IgD-negative memory B cell (primary cell): ENCODE measurements around the gene ERC2. TPM values are rescaled to one million over a fixed set of nuclear protein-coding genes. Genes with fewer than 3 reads are reported as not detected.
"Not testable (repeated sequence)": the region's sequence is repeated elsewhere in the genome, so short reads cannot be mapped to it uniquely, and the experiment has no call there.

Experiments used
- H3K27ac Mint-ChIP-seq, 3 donors: one replicate each; pipeline ENCODE4 v1.8.0; 2020 to 2022; ENCODE audit warnings: mild to moderate bottlenecking in 3 of 3, mixed read lengths in 3 of 3, moderate library complexity in 1 of 3
- H3K27me3 Mint-ChIP-seq: one replicate; pipeline ENCODE4 v1.8.0; 2021; ENCODE audit warnings: mixed read lengths
- H3K36me3 Mint-ChIP-seq: one replicate; pipeline ENCODE4 v1.8.0; 2020; ENCODE audit warnings: mild to moderate bottlenecking, mixed read lengths
- H3K4me1 Mint-ChIP-seq, 3 donors: one replicate each; pipeline ENCODE4 v1.8.0; 2020 to 2022; ENCODE audit warnings: mixed read lengths in 3 of 3, mild to moderate bottlenecking in 1 of 3
- H3K4me3 Mint-ChIP-seq, 4 donors: one replicate each; pipeline ENCODE4 v1.8.0; 2020 to 2022; ENCODE audit warnings: mild to moderate bottlenecking in 4 of 4, mixed read lengths in 4 of 4, moderate library complexity in 3 of 4
- H3K9me3 Mint-ChIP-seq, 3 donors: one replicate each; pipeline ENCODE4 v1.8.0; 2020 to 2021; ENCODE audit warnings: mixed read lengths in 3 of 3, mild to moderate bottlenecking in 1 of 3
- polyA plus RNA-seq: library from polyadenylated mRNA; unstranded; fragments of 300-500 nt; fragmentation: Illumina TruSeq; gene quantifications from one replicate; pipeline ENCODE4 v1.2.3, GENCODE V29; 2021

Gene ERC2
- polyA plus RNA-seq, 1 donor from 2014 or later: not detected

DNA sequence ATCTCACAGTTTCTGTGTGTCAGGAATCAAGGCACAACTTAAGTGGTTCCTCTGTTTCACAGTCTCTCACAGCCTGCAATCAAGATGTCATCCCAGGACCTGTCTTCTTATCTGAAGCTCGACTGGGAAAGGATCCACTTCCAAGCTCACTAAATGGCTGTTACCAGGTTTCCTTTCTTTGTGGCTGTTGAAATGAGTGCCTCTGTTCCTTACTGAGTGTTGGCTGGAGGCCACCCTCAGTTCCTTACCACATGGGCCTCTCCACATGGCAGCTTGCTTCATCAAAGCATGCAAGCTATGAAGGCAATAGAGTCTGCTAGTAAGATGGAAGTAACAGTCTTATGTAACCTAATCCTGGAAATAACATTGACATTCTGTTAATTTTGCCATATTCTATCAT lies 174.0 kb downstream of the ERC2 start:
- no peak overlapping the region for H3K27ac Mint-ChIP-seq
- no peak overlapping the region for H3K4me3 Mint-ChIP-seq
- no peaks in the 10 kb centered on the region for H3K36me3 Mint-ChIP-seq
- no peaks in the 10 kb centered on the region for H3K4me1 Mint-ChIP-seq
- H3K27me3 Mint-ChIP-seq: peaks cover 3% of the 10 kb centered on the region
- H3K9me3 Mint-ChIP-seq: peaks cover 0 to 5% (median 0%) of the 10 kb centered on the region in 3 donors

DNA sequence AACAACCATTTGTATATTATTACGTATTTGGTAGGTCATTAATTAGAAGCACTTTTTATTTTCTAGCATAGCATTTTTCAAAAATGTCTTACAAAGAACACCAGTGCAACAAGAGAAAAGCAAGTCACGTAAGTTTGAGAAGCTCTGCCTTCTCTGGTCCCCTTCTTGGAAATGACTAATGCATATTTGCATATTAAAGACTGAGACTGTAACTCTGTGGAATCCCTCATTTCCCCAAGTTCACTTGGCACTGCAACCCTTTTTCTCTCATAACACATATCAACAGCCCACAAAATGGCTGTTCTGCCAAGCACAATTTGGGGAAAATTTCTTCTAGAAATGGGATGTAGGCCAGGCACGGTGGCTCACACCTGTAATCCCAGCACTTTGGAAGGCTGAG lies 176.3 kb downstream of the ERC2 start:
- Mint-ChIP-seq H3K9me3 (peaks cover 0 to 7% (median 0%) of the 10 kb centered on the region in 3 donors), H3K4me3 (no peak overlapping the region), H3K27ac (no peak overlapping the region), H3K27me3 (peaks cover 3% of the 10 kb centered on the region), H3K4me1 (no peaks in the 10 kb centered on the region), H3K36me3 (no peaks in the 10 kb centered on the region)

- Mint-ChIP-seq H3K9me3 (peaks cover 0 to 8% (median 0%) of the 10 kb centered on the region in 3 donors), H3K27me3 (no peaks in the 10 kb centered on the region), H3K4me1 (no peaks in the 10 kb centered on the region), H3K36me3 (no peaks in the 10 kb centered on the region), H3K27ac (no peak overlapping the region), H3K4me3 (no peak overlapping the region)
Measured at GRCh38 chr3:56291244-56291680, 177.0 kb downstream of the ERC2 start.

- no peak overlapping the region for H3K4me3 Mint-ChIP-seq
- H3K9me3 Mint-ChIP-seq: peaks cover 0 to 8% (median 0%) of the 10 kb centered on the region in 3 donors
- H3K27ac Mint-ChIP-seq: no peak overlapping the region
- H3K4me1 Mint-ChIP-seq: no peaks in the 10 kb centered on the region
- no peaks in the 10 kb centered on the region for H3K36me3 Mint-ChIP-seq
- no peaks in the 10 kb centered on the region for H3K27me3 Mint-ChIP-seq
Measured at GRCh38 chr3:56290374-56290773, 177.9 kb downstream of the ERC2 start.

DNA sequence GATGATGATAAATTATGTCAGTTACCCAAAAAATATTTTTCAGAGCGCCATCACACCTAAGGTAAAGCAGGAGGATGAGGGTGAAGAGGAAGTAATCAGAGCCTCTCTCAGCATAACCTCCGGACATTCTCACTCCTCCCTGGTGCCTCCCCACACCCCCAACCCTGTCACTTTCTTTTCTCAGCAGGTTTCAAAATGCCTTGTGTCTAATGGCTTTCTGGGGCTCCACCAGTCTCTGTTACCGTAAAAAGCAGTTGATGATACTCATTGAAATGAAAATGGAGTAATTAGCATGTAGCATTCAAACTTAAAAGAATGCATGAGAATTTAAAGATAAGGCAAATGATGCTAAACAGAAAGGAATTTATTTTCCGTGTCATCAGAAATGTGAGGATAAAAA lies 180.0 kb downstream of the ERC2 start:
- H3K27me3 Mint-ChIP-seq: peaks cover 2% of the 10 kb centered on the region
- H3K36me3 Mint-ChIP-seq: no peaks in the 10 kb centered on the region
- H3K27ac Mint-ChIP-seq: no peak overlapping the region
- peaks cover 0 to 5% (median 0%) of the 10 kb centered on the region in 3 donors for H3K9me3 Mint-ChIP-seq
- H3K4me3 Mint-ChIP-seq: no peak overlapping the region
- H3K4me1 Mint-ChIP-seq: no peaks in the 10 kb centered on the region

DNA sequence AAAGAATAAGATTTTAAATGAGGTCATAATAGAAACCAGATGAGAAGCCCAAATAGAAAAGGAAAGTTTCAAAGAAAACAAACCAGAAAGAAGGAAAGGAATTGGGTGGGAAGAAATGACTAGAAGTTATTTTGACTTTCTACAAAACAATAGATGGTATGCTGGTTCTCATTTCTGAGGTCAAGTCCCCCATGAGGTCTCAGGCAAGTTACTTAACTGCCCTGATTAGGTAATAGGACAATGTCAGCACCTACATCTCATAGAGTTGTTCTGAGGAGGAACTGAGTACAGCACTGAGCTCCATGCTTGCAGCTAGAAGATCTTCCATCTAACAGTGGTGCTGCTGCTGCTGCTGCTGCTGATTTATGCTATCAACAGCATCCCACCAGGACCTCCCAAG lies 185.9 kb downstream of the ERC2 start:
- Mint-ChIP-seq H3K27me3 (peaks cover 5% of the 10 kb centered on the region), H3K9me3 (peaks cover 0 to 5% (median 4%) of the 10 kb centered on the region in 3 donors), H3K4me3 (no peak overlapping the region), H3K27ac (no peak overlapping the region), H3K36me3 (no peaks in the 10 kb centered on the region), H3K4me1 (no peaks in the 10 kb centered on the region)

DNA sequence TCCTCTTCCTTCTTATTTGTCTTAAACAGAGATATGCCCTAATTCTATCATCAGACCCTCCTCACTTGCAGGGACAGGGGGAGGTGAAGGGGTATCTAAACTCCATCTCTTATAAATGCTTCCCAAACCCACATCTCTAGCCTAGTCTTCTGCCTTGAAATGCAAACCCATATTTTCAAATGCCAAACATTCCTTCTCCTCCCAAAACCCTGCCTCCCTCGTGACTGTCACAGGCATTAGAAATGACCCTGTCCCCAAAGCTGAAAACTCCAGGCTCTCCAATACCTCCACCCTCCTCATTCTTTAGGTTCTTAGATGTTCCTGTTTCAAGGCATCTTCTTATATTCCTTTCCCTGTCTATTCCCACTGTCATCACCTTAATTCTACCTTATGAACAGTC lies 191.0 kb downstream of the ERC2 start:
- Mint-ChIP-seq H3K4me3 (no peak overlapping the region), H3K36me3 (peaks cover 2% of the 10 kb centered on the region), H3K4me1 (no peaks in the 10 kb centered on the region)

DNA sequence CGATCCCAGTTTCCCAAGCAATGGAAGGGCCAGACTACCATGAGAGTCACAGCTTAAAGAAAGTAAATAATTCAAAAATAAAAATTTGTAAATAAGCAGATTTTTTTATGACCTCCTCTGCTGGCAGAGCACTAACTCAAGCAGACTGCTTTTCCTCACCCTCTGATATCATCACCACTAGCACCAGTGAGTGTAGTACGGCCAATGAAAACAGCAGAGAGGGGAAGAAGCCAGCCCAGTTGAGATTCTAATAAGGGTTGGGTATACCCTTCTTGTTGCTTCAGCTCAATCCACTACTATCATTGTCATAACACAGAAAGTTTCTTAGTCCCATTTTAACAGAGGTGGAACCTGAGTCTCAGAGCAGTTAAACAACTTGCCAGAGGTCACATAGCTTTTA lies 193.1 kb downstream of the ERC2 start:
- H3K4me3 Mint-ChIP-seq: no peak overlapping the region
- H3K27ac Mint-ChIP-seq: no peak overlapping the region
- peaks cover 2% of the 10 kb centered on the region for H3K36me3 Mint-ChIP-seq
- H3K4me1 Mint-ChIP-seq: no peaks in the 10 kb centered on the region
- H3K9me3 Mint-ChIP-seq: peaks cover 0 to 5% (median 2%) of the 10 kb centered on the region in 3 donors
- peaks cover 5% of the 10 kb centered on the region for H3K27me3 Mint-ChIP-seq

More for the DNA sequence above, 191.0 kb downstream of the ERC2 start:
- H3K27ac Mint-ChIP-seq: no peak overlapping the region
- H3K9me3 Mint-ChIP-seq: peaks cover 0 to 5% (median 2%) of the 10 kb centered on the region in 3 donors
- H3K27me3 Mint-ChIP-seq: peaks cover 5% of the 10 kb centered on the region

DNA sequence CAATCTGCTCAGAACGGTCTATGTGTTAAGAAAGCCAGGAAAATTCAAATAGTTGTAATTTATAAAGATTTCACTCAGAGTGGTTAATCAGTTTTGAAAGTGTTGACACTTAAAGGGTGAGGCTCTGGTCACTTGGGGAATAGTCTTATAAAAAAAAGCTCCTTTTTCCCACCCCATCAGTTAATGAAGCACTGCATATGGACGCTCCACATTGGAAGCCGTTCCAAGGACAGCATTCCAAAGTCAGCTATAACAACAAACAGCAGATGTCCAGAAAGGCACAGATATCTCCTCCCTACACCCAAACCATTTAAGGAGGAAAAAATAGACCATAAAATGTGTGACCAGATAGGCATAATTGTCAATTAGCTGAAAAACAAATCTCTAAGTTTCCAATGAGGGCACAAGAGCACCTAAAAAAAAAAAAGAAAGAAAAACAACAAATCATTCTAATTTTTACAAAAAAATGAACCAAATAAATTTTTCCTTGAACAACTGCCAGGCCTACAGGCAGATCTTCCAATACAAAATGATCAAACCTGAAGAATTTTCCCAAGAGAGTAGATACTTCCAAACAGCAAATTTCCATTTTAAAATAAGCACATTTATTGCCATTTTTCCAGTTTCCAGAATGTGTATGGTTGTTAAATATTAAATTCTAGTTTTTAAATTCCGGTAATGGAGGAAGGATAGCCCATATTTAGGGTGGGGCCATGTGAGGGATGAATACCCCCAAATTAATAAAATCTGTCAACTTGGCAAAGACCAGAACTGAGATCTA lies 198.3 kb downstream of the ERC2 start:
- Mint-ChIP-seq H3K4me1 (no peaks in the 10 kb centered on the region), H3K9me3 (peaks cover 0 to 5% (median 4%) of the 10 kb centered on the region in 3 donors), H3K36me3 (no peaks in the 10 kb centered on the region), H3K27ac (no peak overlapping the region), H3K27me3 (no peaks in the 10 kb centered on the region), H3K4me3 (no peak overlapping the region)

- H3K4me1 Mint-ChIP-seq: no peaks in the 10 kb centered on the region
- no peaks in the 10 kb centered on the region for H3K27me3 Mint-ChIP-seq
- H3K4me3 Mint-ChIP-seq: no peak overlapping the region
- H3K27ac Mint-ChIP-seq: no peak overlapping the region
- H3K9me3 Mint-ChIP-seq: peaks cover 0 to 8% (median 4%) of the 10 kb centered on the region in 3 donors
- no peaks in the 10 kb centered on the region for H3K36me3 Mint-ChIP-seq
Measured at GRCh38 chr3:56268616-56269383, 199.5 kb downstream of the ERC2 start.

- not testable (repeated sequence) for H3K27me3 Mint-ChIP-seq, H3K4me1 Mint-ChIP-seq, H3K4me3 Mint-ChIP-seq, H3K36me3 Mint-ChIP-seq, H3K27ac Mint-ChIP-seq
- H3K9me3 Mint-ChIP-seq: peaks cover 5 to 13% (median 8%) of the 10 kb centered on the region in 3 donors
Measured at GRCh38 chr3:56261852-56262251, 206.4 kb downstream of the ERC2 start.

- Mint-ChIP-seq H3K4me1 (no peaks in the 10 kb centered on the region), H3K27me3 (peaks cover 2% of the 10 kb centered on the region), H3K4me3 (no peak overlapping the region), H3K27ac (no peak overlapping the region), H3K36me3 (no peaks in the 10 kb centered on the region), H3K9me3 (peaks cover 5 to 11% (median 7%) of the 10 kb centered on the region in 3 donors)
Measured at GRCh38 chr3:56260262-56260661, 208.0 kb downstream of the ERC2 start.

GRCh38 chr3:56257826-56258225 lies 210.4 kb downstream of the ERC2 start:
- Mint-ChIP-seq H3K4me3 (no peak overlapping the region), H3K36me3 (no peaks in the 10 kb centered on the region), H3K9me3 (peaks cover 4 to 5% (median 5%) of the 10 kb centered on the region in 3 donors), H3K27me3 (peaks cover 2% of the 10 kb centered on the region), H3K27ac (no peak overlapping the region), H3K4me1 (no peaks in the 10 kb centered on the region)

GRCh38 chr3:56254835-56255234 lies 213.4 kb downstream of the ERC2 start:
- Mint-ChIP-seq H3K27me3 (peaks cover 2% of the 10 kb centered on the region), H3K27ac (no peak overlapping the region), H3K4me3 (no peak overlapping the region), H3K4me1 (no peaks in the 10 kb centered on the region), H3K36me3 (no peaks in the 10 kb centered on the region), H3K9me3 (no peaks in the 10 kb centered on the region)

DNA sequence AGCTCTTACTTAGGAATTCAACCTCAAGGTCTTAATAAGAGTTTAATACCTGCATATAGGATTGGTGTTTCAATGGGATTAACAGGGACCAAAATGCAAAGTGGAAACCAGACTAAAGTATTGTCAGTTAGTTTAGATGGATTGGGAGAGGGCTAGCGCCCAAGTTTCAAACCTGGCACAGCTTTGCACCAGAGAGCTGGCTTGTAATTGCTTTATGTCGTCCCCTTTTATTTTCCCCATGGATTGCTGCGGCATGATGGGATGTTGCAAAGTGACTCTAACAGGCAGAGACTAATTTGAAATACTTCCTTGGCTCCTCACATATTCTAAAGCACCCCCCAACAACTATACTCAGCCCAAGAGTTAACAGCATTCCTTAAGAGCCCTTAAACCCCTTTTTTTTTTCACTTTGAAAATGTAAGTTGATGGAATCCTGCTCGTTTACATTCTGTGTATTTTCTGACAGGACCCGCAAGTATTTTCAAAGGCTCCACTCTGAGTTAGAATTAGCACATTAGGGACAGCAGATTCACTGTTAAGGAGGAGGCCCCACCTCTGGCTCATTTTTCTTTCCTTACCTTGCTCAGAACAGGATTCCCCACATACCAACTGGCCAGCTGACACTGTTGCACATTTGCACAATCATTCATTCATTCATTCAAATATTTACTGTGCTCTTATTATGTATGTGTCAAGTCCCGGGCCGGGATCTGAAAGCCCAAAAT lies 214.2 kb downstream of the ERC2 start:
- H3K27me3 Mint-ChIP-seq: peaks cover 2% of the 10 kb centered on the region
- no peaks in the 10 kb centered on the region for H3K4me1 Mint-ChIP-seq
- H3K27ac Mint-ChIP-seq: no peak overlapping the region
- no peaks in the 10 kb centered on the region for H3K36me3 Mint-ChIP-seq
- H3K4me3 Mint-ChIP-seq: no peak overlapping the region
- no peaks in the 10 kb centered on the region for H3K9me3 Mint-ChIP-seq
